Rectal smooth muscle tissue (tissue), 1 donor: ENCODE data around the gene KRTAP12-1.

ENCODE experiments used
- H3K27ac ChIP-seq: one replicate; pipeline ENCODE4 v1.7.0; 2013; ENCODE audit warnings: low read depth, low read length, inconsistent platforms
- H3K27me3 ChIP-seq: one replicate; pipeline ENCODE4 v1.7.0; 2013; ENCODE audit warnings: low read length; ENCODE audit not compliant: control insufficient read depth, insufficient read depth
- H3K36me3 ChIP-seq: one replicate; pipeline ENCODE4 v1.7.0; 2013; ENCODE audit warnings: low read length; ENCODE audit not compliant: control insufficient read depth, insufficient read depth
- H3K4me1 ChIP-seq: one replicate; pipeline ENCODE4 v1.7.0; 2013; ENCODE audit warnings: low read length; ENCODE audit not compliant: control insufficient read depth, insufficient read depth
- H3K4me3 ChIP-seq: one replicate; pipeline ENCODE4 v1.7.0; 2013; ENCODE audit warnings: low read length
- H3K9ac ChIP-seq: one replicate; pipeline ENCODE4 v1.7.0; 2013; ENCODE audit warnings: low read length

The KRTAP12-1 gene

GRCh38 chr21:44720170-44720569 lies 38.2 kb upstream of the KRTAP12-1 start:
- Histone ChIP-seq H3K27me3 (peaks cover 10% of the 10 kb centered on the region), H3K27ac (no peak overlapping the region), H3K36me3 (no peaks in the 10 kb centered on the region), H3K9ac (no peak overlapping the region), H3K4me1 (no peaks in the 10 kb centered on the region), H3K4me3 (no peak overlapping the region)

GRCh38 chr21:44718571-44718970 lies 36.6 kb upstream of the KRTAP12-1 start:
- no peaks in the 10 kb centered on the region for H3K4me1 ChIP-seq
- no peak overlapping the region for H3K9ac ChIP-seq
- H3K27ac ChIP-seq = no peak overlapping the region
- peaks cover 13% of the 10 kb centered on the region for H3K27me3 ChIP-seq
- no peaks in the 10 kb centered on the region for H3K36me3 ChIP-seq
- no peak overlapping the region for H3K4me3 ChIP-seq

GRCh38 chr21:44718093-44718492 lies 36.1 kb upstream of the KRTAP12-1 start:
- Histone ChIP-seq H3K36me3 (no peaks in the 10 kb centered on the region), H3K9ac (no peak overlapping the region), H3K4me1 (no peaks in the 10 kb centered on the region), H3K4me3 (no peak overlapping the region), H3K27me3 (peaks cover 14% of the 10 kb centered on the region), H3K27ac (no peak overlapping the region)

- Histone ChIP-seq H3K36me3 (no peaks in the 10 kb centered on the region), H3K27ac (no peak overlapping the region), H3K9ac (no peak overlapping the region), H3K4me3 (no peak overlapping the region), H3K4me1 (no peaks in the 10 kb centered on the region), H3K27me3 (peaks cover 20% of the 10 kb centered on the region)
These were observed 35.0 kb upstream of the KRTAP12-1 start for GRCh38 chr21:44716984-44717383.

- no peak overlapping the region for H3K27ac ChIP-seq
- no peaks in the 10 kb centered on the region for H3K4me1 ChIP-seq
- no peak overlapping the region for H3K9ac ChIP-seq
- H3K4me3 ChIP-seq = no peak overlapping the region
- H3K27me3 ChIP-seq = peaks cover 38% of the 10 kb centered on the region
- H3K36me3 ChIP-seq = no peaks in the 10 kb centered on the region
These were observed 32.9 kb upstream of the KRTAP12-1 start for GRCh38 chr21:44714905-44715304.

GRCh38 chr21:44713846-44714245 lies 31.9 kb upstream of the KRTAP12-1 start:
- peaks cover 46% of the 10 kb centered on the region for H3K27me3 ChIP-seq
- no peak overlapping the region for H3K27ac ChIP-seq
- H3K36me3 ChIP-seq = no peaks in the 10 kb centered on the region
- no peak overlapping the region for H3K4me3 ChIP-seq
- no peaks in the 10 kb centered on the region for H3K4me1 ChIP-seq
- H3K9ac ChIP-seq = no peak overlapping the region

- Histone ChIP-seq H3K4me3 (no peak overlapping the region), H3K27me3 (peaks cover 48% of the 10 kb centered on the region), H3K9ac (no peak overlapping the region), H3K4me1 (no peaks in the 10 kb centered on the region), H3K36me3 (no peaks in the 10 kb centered on the region), H3K27ac (no peak overlapping the region)
These were observed 31.2 kb upstream of the KRTAP12-1 start for GRCh38 chr21:44713130-44713529.

- Histone ChIP-seq H3K4me3 (no peak overlapping the region), H3K36me3 (no peaks in the 10 kb centered on the region), H3K27me3 (peaks cover 50% of the 10 kb centered on the region), H3K4me1 (no peaks in the 10 kb centered on the region), H3K9ac (no peak overlapping the region), H3K27ac (no peak overlapping the region)
These were observed 30.5 kb upstream of the KRTAP12-1 start for GRCh38 chr21:44712203-44713028.

GRCh38 chr21:44711327-44712202 lies 29.6 kb upstream of the KRTAP12-1 start, which contains the start of gene TSPEAR:
Gene TSPEAR (minus strand): TSS chr21:44711572. CDS start chr21:44711514, 58 bp downstream.
- no peak within 1 kb of the TSS for H3K4me3 ChIP-seq

GRCh38 chr21:44710756-44711326 lies 28.9 kb upstream of the KRTAP12-1 start:
- H3K27ac ChIP-seq = no peak overlapping the region
- H3K4me3 ChIP-seq = no peak overlapping the region
- H3K9ac ChIP-seq = no peak overlapping the region
- no peaks in the 10 kb centered on the region for H3K36me3 ChIP-seq
- peaks cover 55% of the 10 kb centered on the region for H3K27me3 ChIP-seq
- no peaks in the 10 kb centered on the region for H3K4me1 ChIP-seq

More at GRCh38 chr21:44711327-44712202, 29.6 kb upstream of the KRTAP12-1 start, which contains the start of gene TSPEAR:
- no peaks in the 10 kb centered on the region for H3K36me3 ChIP-seq
- no peak within 1 kb of the TSS for H3K9ac ChIP-seq
- no peaks in the 10 kb centered on the region for H3K4me1 ChIP-seq
- peaks cover 50% of the 10 kb centered on the region for H3K27me3 ChIP-seq
- H3K27ac ChIP-seq = no peak within 1 kb of the TSS

GRCh38 chr21:44710294-44710665 lies 28.3 kb upstream of the KRTAP12-1 start:
- peaks cover 55% of the 10 kb centered on the region for H3K27me3 ChIP-seq
- H3K4me3 ChIP-seq = no peak overlapping the region
- H3K4me1 ChIP-seq = no peaks in the 10 kb centered on the region
- no peaks in the 10 kb centered on the region for H3K36me3 ChIP-seq
- H3K9ac ChIP-seq = no peak overlapping the region
- no peak overlapping the region for H3K27ac ChIP-seq
